OCI-LY1 (cell line): ENCODE data around the gene VCAN.

Experiments
- H2AFZ ChIP-seq: fragments of 200-600 bp; sonication (generic), shearing (Covaris generic); 2 replicates; pipeline ENCODE4 v1.6.0; 2014; ENCODE audit warnings: antibody characterized with exemption, mild to moderate bottlenecking, low read length
- H3F3A ChIP-seq: fragments of 200-600 bp; sonication (generic), shearing (Covaris generic); 2 replicates; pipeline ENCODE4 v1.6.0; 2014; ENCODE audit warnings: mild to moderate bottlenecking, antibody characterized with exemption, low read length, moderate library complexity; ENCODE audit not compliant: insufficient read depth
- H3K27ac ChIP-seq: fragments of 200-600 bp; sonication (generic); 2 replicates; pipeline ENCODE4 v1.5.1; 2014; ENCODE audit warnings: low read length, mixed run types, mild to moderate bottlenecking, low read depth; ENCODE audit not compliant: poor library complexity, severe bottlenecking
- H3K27me3 ChIP-seq: fragments of 200-600 bp; sonication (generic); 2 replicates; pipeline ENCODE4 v1.6.0; 2014; ENCODE audit warnings: antibody characterized with exemption, mild to moderate bottlenecking, low read length, moderate library complexity; ENCODE audit not compliant: insufficient read depth
- H3K36me3 ChIP-seq: fragments of 200-600 bp; sonication (generic); 2 replicates; pipeline ENCODE4 v1.6.1; 2014; ENCODE audit warnings: mild to moderate bottlenecking, antibody characterized with exemption, low read length, moderate library complexity, mixed read lengths; ENCODE audit not compliant: insufficient read depth
- H3K4me1 ChIP-seq: fragments of 200-600 bp; sonication (generic); 2 replicates; pipeline ENCODE4 v1.5.1; 2014; ENCODE audit warnings: mild to moderate bottlenecking, low read length, moderate library complexity; ENCODE audit not compliant: insufficient read depth, severe bottlenecking
- H3K4me2 ChIP-seq: fragments of 200-600 bp; sonication (generic), shearing (Covaris generic); 2 replicates; pipeline ENCODE4 v1.6.1; 2014; ENCODE audit warnings: low read length
- H3K4me3 ChIP-seq: fragments of 200-600 bp; sonication (generic); 2 replicates; pipeline ENCODE4 v1.5.1; 2014; ENCODE audit warnings: low read length, low read depth, mild to moderate bottlenecking, mixed read lengths; ENCODE audit not compliant: poor library complexity, severe bottlenecking
- H3K79me2 ChIP-seq: fragments of 200-600 bp; shearing (Covaris generic); 2 replicates; pipeline ENCODE4 v1.6.1; 2016; ENCODE audit warnings: mixed run types, low read length, mixed read lengths; ENCODE audit not compliant: insufficient read depth
- H3K9ac ChIP-seq: fragments of 200-600 bp; sonication (generic), shearing (Covaris generic); 2 replicates; pipeline ENCODE4 v1.6.1; 2014; ENCODE audit warnings: mild to moderate bottlenecking, low read length, mixed read lengths
- H3K9me2 ChIP-seq: fragments of 200-600 bp; sonication (generic), shearing (Covaris generic); 2 replicates; pipeline ENCODE4 v1.6.1; 2014; ENCODE audit warnings: low read depth, mild to moderate bottlenecking, low read length, mixed read lengths
- H3K9me3 ChIP-seq: fragments of 200-600 bp; shearing (Covaris generic); 2 replicates; pipeline ENCODE4 v1.6.1; 2014; ENCODE audit warnings: low read length, mixed read lengths
- H4K20me1 ChIP-seq: fragments of 200-600 bp; sonication (generic), shearing (Covaris generic); 2 replicates; pipeline ENCODE4 v1.6.0; 2016; ENCODE audit warnings: mild to moderate bottlenecking, low read length; ENCODE audit not compliant: insufficient read depth
- CTCF ChIP-seq: fragments of 200-600 bp; sonication (generic), shearing (Covaris generic); IDR thresholded peaks from 2 replicates; pipeline ENCODE4 v1.5.1; 2017; ENCODE audit warnings: mild to moderate bottlenecking, antibody characterized with exemption, low read length, moderate library complexity, mixed read lengths
- EZH2 ChIP-seq: fragments of 200-600 bp; sonication (generic), shearing (Covaris generic); IDR thresholded peaks from 2 replicates; pipeline ENCODE4 v1.8.0; 2017; ENCODE audit warnings: borderline replicate concordance, mixed run types, mild to moderate bottlenecking, antibody characterized with exemption, low read length, moderate library complexity, mixed read lengths

Gene VCAN

GRCh38 chr5:83562071-83562606 lies 90.6 kb downstream of the VCAN start:
- Histone ChIP-seq H3K4me2 (no peak overlapping the region), H3K27ac (no peak overlapping the region), H3K4me1 (no peaks in the 10 kb centered on the region), H3K36me3 (no peaks in the 10 kb centered on the region), H3K9me3 (no peaks in the 10 kb centered on the region), H3K27me3 (no peaks in the 10 kb centered on the region), H3K9ac (no peak overlapping the region), H2AFZ (no peak overlapping the region), H4K20me1 (no peaks in the 10 kb centered on the region), H3K4me3 (no peak overlapping the region), H3K9me2 (no peaks in the 10 kb centered on the region), H3F3A (no peaks in the 10 kb centered on the region), H3K79me2 (no peaks in the 10 kb centered on the region)
- TF ChIP-seq CTCF (no peak), EZH2 (no peak)

GRCh38 chr5:83562791-83563557 lies 91.4 kb downstream of the VCAN start:
- Histone ChIP-seq H3K27me3 (no peaks in the 10 kb centered on the region), H3K4me3 (no peak overlapping the region), H3F3A (no peaks in the 10 kb centered on the region), H3K27ac (no peak overlapping the region), H3K79me2 (no peaks in the 10 kb centered on the region), H3K36me3 (no peaks in the 10 kb centered on the region), H4K20me1 (no peaks in the 10 kb centered on the region), H2AFZ (no peak overlapping the region), H3K4me2 (no peak overlapping the region), H3K9ac (no peak overlapping the region), H3K9me2 (no peaks in the 10 kb centered on the region), H3K9me3 (no peaks in the 10 kb centered on the region), H3K4me1 (no peaks in the 10 kb centered on the region)
- TF ChIP-seq EZH2 (no peak), CTCF (no peak)

GRCh38 chr5:83563631-83564030 lies 92.1 kb downstream of the VCAN start:
- Histone ChIP-seq H3K27me3 (no peaks in the 10 kb centered on the region), H3K9me2 (no peaks in the 10 kb centered on the region), H3F3A (no peaks in the 10 kb centered on the region), H3K4me2 (no peak overlapping the region), H3K4me3 (no peak overlapping the region), H3K9me3 (no peaks in the 10 kb centered on the region), H3K79me2 (no peaks in the 10 kb centered on the region), H2AFZ (no peak overlapping the region), H3K36me3 (no peaks in the 10 kb centered on the region), H3K27ac (no peak overlapping the region), H3K9ac (no peak overlapping the region), H4K20me1 (no peaks in the 10 kb centered on the region), H3K4me1 (no peaks in the 10 kb centered on the region)
- no peak for TF ChIP-seq EZH2
- no peak for TF ChIP-seq CTCF
